Hematopoietic multipotent progenitor cell treated with erythropoietin and hydrocortisone succinate and interleukin-3 and kit ligand, for 4 days (in vitro differentiated cells): Measurements from ENCODE around the gene ASAP2.

ENCODE experiments used
- DNase-seq: peaks from one replicate; pipeline ENCODE4 v3.0.0-alpha.2; 2015

The ASAP2 gene

DNA sequence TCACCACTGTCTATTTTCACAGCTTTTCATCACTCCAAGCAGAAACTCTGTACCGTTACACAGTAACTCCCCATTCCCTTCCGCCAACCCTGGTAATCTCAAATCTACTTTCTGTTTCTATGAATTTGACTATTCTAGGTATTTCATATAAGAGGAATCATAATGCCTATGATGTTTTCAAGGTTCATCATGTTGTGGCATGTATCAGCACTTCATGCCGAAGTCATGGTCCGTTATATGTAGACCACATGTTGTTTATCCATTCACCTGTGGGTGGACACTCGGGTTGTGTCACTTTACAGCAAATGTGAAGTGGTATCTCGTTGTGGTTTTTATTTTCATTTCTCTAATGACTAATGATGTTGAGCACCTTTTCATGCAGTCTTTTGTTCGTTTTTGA lies 238.5 kb downstream of the ASAP2 start:
- DNase-seq, result no peak

DNA sequence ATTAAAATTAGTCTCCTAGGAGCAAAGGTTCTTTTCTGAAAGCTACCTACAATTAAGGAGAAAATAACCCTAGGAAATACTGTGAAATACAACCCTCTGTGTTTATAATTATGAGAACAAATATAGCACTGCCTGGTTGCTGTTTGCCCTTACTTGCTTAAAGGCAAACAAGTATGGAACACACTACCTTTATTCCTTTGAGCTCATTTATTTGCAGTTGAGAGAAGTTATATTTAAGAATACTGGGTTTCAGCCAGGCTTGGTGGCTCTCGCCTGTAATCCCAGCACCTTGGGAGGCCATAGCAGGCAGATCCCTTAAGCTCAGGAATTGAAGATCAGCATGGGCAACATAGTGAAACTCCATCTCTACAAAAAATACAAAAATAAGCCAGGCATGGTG lies 244.6 kb downstream of the ASAP2 start:
- no peak for DNase-seq
